Effector memory CD4-positive, alpha-beta T cell (primary cell): Measurements from ENCODE around the gene ATG13.

Experiments
- DNase-seq, 3 donors: peaks; one replicate each; pipeline ENCODE4 v3.0.0-alpha.2; 2020
- H3K27ac ChIP-seq: 2 replicates; pipeline ENCODE4 v1.7.0; 2013; ENCODE audit warnings: mild to moderate bottlenecking, low read length, moderate library complexity; ENCODE audit not compliant: insufficient read depth, poor library complexity, severe bottlenecking
- H3K27me3 ChIP-seq: replicated peaks from 2 replicates; pipeline ENCODE4 v1.7.0; 2013; ENCODE audit warnings: mild to moderate bottlenecking, low read length; ENCODE audit not compliant: insufficient read depth, control insufficient read depth, poor library complexity, severe bottlenecking
- H3K36me3 ChIP-seq: 2 replicates; pipeline ENCODE4 v1.7.0; 2013; ENCODE audit warnings: mild to moderate bottlenecking, low read length, moderate library complexity; ENCODE audit not compliant: control insufficient read depth, insufficient read depth
- H3K4me1 ChIP-seq: 2 replicates; pipeline ENCODE4 v1.7.0; 2013; ENCODE audit warnings: low read length, mild to moderate bottlenecking; ENCODE audit not compliant: control insufficient read depth, insufficient read depth, poor library complexity, severe bottlenecking
- H3K4me3 ChIP-seq: 2 replicates; pipeline ENCODE4 v1.7.0; 2013; ENCODE audit warnings: low read length, low read depth, mild to moderate bottlenecking; ENCODE audit not compliant: insufficient read depth, poor library complexity, severe bottlenecking
- H3K9me3 ChIP-seq: 2 replicates; pipeline ENCODE4 v1.7.0; 2013; ENCODE audit warnings: mild to moderate bottlenecking, low read length, moderate library complexity; ENCODE audit not compliant: control insufficient read depth

Gene ATG13

GRCh38 chr11:46719048-46719542 lies 101.7 kb downstream of the ATG13 start, which contains the start of gene F2:
Gene F2 (plus strand): TSS chr11:46719213. CDS start chr11:46719236, 23 bp downstream.
- H3K27ac ChIP-seq = no peak within 1 kb of the TSS
- no peaks in the 10 kb centered on the region for H3K27me3 ChIP-seq
- no peaks in the 10 kb centered on the region for H3K9me3 ChIP-seq
- H3K4me3 ChIP-seq = no peak within 1 kb of the TSS
- DNase-seq = no peak
- H3K4me1 ChIP-seq = peaks cover 9% of the 10 kb centered on the region
- H3K36me3 ChIP-seq = no peaks in the 10 kb centered on the region

GRCh38 chr11:46719543-46720218 lies 102.3 kb downstream of the ATG13 start:
- Histone ChIP-seq H3K36me3 (no peaks in the 10 kb centered on the region), H3K9me3 (no peaks in the 10 kb centered on the region), H3K27ac (no peak overlapping the region), H3K27me3 (no peaks in the 10 kb centered on the region), H3K4me3 (no peak overlapping the region), H3K4me1 (peaks cover 9% of the 10 kb centered on the region)
- no peak for DNase-seq

- Histone ChIP-seq H3K4me3 (no peak overlapping the region), H3K27me3 (no peaks in the 10 kb centered on the region), H3K4me1 (peaks cover 9% of the 10 kb centered on the region), H3K27ac (no peak overlapping the region), H3K9me3 (no peaks in the 10 kb centered on the region), H3K36me3 (no peaks in the 10 kb centered on the region)
- DNase-seq = no peak
Observed at GRCh38 chr11:46721286-46721685, 103.9 kb downstream of the ATG13 start.

- no peaks in the 10 kb centered on the region for H3K27me3 ChIP-seq
- H3K4me1 ChIP-seq = peaks cover 9% of the 10 kb centered on the region
Observed at GRCh38 chr11:46722566-46723358, 105.4 kb downstream of the ATG13 start.

DNA sequence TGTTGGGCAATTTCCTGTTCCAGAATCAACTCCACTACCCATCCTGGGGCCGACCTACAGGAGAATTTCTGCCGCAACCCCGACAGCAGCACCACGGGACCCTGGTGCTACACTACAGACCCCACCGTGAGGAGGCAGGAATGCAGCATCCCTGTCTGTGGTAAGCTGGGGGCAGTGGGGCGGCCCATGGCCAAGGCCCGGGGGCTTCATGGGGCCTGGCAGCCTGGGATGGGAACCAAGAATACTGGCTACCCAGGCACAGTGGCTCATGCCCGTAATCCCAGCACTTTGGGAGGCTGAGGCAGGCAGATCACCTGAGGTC lies 106.0 kb downstream of the ATG13 start:
- Histone ChIP-seq H3K27ac (no peak overlapping the region), H3K4me3 (no peak overlapping the region), H3K36me3 (no peaks in the 10 kb centered on the region), H3K9me3 (no peaks in the 10 kb centered on the region), H3K27me3 (no peaks in the 10 kb centered on the region), H3K4me1 (peaks cover 5% of the 10 kb centered on the region)
- no peak for DNase-seq

More at GRCh38 chr11:46722566-46723358, 105.4 kb downstream of the ATG13 start:
- Histone ChIP-seq H3K36me3 (no peaks in the 10 kb centered on the region), H3K4me3 (no peak overlapping the region), H3K27ac (no peak overlapping the region), H3K9me3 (no peaks in the 10 kb centered on the region)
- DNase-seq = no peak

DNA sequence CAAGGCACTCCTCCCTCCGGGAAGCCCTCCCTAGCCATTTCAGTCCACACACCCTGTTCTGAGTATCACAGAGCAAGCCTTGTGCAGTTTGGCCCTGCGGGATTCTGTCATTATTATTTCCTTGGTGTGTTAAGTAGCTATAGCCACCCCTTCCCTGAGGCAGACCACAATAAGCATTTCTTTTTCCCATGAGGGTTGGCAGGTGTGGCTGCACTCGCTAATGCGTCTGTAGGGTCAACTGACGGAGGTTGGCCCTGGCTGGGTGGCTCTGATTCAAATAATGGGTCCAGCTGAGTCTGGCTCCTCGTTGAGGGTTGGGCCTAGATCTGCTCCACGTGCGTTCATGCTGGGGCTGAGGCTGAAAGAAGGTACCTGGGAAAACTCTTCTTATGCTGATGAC lies 106.7 kb downstream of the ATG13 start:
- H3K27me3 ChIP-seq = no peaks in the 10 kb centered on the region
- H3K9me3 ChIP-seq = no peaks in the 10 kb centered on the region
- H3K4me1 ChIP-seq = no peaks in the 10 kb centered on the region
- DNase-seq = no peak
- no peak overlapping the region for H3K4me3 ChIP-seq
- no peaks in the 10 kb centered on the region for H3K36me3 ChIP-seq
- no peak overlapping the region for H3K27ac ChIP-seq
